ENCODE results near the gene PHF11.

DNA sequence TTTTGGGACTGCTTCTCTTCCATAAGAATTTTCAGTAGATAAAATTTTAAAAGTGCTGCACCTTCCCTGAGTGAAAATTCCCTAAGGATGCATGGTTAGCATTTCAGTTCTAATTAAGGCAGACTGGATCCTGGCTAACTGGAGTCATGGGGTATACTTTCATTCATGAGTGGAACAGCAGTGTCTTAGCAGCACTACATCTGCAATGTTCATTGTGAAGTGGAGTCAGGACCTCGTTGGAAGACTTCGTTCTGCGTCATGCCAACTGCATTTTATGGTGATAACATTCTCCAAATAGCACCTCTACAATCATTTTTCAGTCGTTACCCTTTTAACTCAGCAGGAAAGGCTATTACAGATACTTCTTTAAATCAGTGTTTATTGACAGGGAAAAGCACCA is 25.5 kb downstream of the PHF11 start:
- TF ChIP-seq, protein P1, sequence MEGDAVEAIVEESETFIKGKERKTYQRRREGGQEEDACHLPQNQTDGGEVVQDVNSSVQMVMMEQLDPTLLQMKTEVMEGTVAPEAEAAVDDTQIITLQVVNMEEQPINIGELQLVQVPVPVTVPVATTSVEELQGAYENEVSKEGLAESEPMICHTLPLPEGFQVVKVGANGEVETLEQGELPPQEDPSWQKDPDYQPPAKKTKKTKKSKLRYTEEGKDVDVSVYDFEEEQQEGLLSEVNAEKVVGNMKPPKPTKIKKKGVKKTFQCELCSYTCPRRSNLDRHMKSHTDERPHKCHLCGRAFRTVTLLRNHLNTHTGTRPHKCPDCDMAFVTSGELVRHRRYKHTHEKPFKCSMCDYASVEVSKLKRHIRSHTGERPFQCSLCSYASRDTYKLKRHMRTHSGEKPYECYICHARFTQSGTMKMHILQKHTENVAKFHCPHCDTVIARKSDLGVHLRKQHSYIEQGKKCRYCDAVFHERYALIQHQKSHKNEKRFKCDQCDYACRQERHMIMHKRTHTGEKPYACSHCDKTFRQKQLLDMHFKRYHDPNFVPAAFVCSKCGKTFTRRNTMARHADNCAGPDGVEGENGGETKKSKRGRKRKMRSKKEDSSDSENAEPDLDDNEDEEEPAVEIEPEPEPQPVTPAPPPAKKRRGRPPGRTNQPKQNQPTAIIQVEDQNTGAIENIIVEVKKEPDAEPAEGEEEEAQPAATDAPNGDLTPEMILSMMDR (IDR thresholded peaks at IDR 0.05): no peak
- TF ChIP-seq POLR2AphosphoS5 (IDR thresholded peaks at IDR 0.05): no peak
- TF ChIP-seq POLR2A (IDR thresholded peaks at IDR 0.05): no peak
